MM.1S (cell line): Measurements from ENCODE around the gene SPECC1L.
"Not testable (repeated sequence)": the region's sequence is repeated elsewhere in the genome, so short reads cannot be mapped to it uniquely, and the experiment has no call there.

Experiments
- EZH2 ChIP-seq: fragments of 300-600 bp; sonication (generic); optimal IDR thresholded peaks from 2 replicates; pipeline ENCODE3; 2017; ENCODE audit warnings: low read depth, mild to moderate bottlenecking, antibody characterized with exemption, low read length, mixed read lengths
- EZH2phosphoT487 ChIP-seq: fragments of 300-600 bp; sonication (generic); IDR thresholded peaks from 2 replicates; pipeline ENCODE4 v1.6.1; 2018; ENCODE audit warnings: antibody characterized with exemption, low read length
- TF ChIP-seq, protein P1 (sequence below): fragments of 300-600 bp; sonication (generic); IDR thresholded peaks from 2 replicates; pipeline ENCODE4 v1.5.1; 2016; ENCODE audit warnings: antibody characterized with exemption, low read length, mixed read lengths

DNA sequence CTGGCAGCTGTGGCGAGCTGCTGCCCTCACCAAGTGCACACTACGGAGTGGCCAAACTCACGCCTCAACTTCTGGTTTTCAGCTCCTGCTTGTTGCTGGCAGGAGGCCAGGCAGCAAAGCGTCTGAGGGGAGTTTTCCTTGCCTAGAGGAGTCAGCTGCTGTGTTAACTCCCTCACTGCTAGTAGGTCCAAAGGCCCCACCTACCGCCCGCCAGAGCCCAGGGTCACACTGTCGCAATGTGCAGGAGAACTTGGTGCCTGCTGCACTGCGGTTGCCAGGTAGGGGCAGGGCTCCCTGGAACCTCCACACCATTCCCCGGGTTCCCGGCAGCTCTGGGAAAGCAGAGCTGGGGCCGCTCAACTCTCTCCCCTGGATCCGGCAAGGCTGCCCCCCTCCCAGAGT, 25.6 kb upstream of the SPECC1L start, which contains the start of gene GGT5:
- TF ChIP-seq, protein P1, sequence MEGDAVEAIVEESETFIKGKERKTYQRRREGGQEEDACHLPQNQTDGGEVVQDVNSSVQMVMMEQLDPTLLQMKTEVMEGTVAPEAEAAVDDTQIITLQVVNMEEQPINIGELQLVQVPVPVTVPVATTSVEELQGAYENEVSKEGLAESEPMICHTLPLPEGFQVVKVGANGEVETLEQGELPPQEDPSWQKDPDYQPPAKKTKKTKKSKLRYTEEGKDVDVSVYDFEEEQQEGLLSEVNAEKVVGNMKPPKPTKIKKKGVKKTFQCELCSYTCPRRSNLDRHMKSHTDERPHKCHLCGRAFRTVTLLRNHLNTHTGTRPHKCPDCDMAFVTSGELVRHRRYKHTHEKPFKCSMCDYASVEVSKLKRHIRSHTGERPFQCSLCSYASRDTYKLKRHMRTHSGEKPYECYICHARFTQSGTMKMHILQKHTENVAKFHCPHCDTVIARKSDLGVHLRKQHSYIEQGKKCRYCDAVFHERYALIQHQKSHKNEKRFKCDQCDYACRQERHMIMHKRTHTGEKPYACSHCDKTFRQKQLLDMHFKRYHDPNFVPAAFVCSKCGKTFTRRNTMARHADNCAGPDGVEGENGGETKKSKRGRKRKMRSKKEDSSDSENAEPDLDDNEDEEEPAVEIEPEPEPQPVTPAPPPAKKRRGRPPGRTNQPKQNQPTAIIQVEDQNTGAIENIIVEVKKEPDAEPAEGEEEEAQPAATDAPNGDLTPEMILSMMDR = not testable (repeated sequence)
- TF ChIP-seq EZH2, EZH2phosphoT487: not testable (repeated sequence)
